Fibroblast of skin of right biceps (primary cell): ENCODE data around the gene FBP2.
"Not testable (repeated sequence)": the region's sequence is repeated elsewhere in the genome, so short reads cannot be mapped to it uniquely, and the experiment has no call there.

Experiments
- DNase-seq: peaks from one replicate; pipeline ENCODE4 v3.0.0-alpha.2; 2013

Gene FBP2

DNA sequence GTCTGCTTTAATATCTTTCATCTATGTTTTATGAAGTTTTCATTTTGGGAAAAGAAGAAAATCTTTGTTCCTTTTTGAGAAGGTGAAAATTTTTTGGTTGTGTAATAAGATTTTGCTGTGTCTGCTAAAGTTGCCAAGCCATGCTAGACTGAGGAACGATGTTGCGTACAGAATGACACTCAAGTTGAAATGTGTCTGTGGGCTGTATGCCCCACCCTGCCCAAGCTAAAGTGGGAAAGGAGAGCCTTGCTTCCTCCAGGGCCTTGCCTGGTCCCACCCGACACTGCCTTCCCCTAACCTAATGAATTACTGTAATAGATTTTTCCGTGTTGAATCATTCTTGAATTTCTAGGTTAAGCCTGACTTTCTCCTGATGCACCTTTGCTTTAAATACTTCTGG is 36.2 kb downstream of the FBP2 start:
- DNase-seq: no peak

DNA sequence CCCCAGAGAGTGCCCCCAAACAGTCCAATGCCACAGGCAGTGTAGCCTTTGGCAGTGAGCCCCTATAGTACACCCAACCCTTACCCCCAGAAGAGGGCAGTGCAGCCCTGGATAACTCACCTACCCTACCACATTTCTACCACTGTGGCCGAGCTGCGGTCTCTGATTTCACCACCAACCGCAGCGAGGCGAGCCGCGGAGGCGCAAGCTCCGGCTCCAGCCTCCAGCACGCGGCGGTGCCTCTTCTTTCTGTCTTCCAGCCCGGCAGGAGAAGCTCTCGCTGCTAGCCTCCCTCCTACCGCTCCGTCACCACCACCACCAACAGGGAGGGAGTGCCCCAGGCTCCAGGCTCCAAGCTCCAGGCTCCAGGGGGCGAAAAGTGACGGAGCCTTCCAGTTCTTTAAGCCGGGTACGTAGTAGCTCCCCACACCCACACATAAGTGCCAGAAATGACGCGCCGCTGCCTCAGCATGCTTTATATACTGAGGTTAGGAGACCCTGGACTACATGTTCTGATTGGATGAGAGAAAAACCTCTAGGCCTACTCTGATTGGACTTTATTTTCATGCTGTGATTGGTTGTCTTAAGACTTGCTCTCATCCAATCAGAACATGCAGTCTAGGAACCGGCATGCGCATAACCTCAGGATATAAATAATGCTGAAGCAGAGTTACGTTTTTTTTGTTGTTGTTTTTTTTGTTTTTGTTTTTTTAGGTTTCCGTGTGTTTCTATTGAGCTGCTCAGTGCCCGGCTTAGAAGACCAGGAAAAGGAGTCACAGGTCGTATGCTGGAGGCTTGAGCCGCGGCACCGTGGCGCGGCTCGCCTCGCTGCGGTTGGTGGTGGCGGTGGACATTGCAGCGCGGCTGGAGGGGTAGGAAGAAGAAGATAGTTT is 38.9 kb downstream of the FBP2 start, which contains the start of gene PCAT7:
PCAT7 (plus strand) TSS at position 645 of the 893 bp plus-strand sequence.
- DNase-seq: peak; percentile 67

DNA sequence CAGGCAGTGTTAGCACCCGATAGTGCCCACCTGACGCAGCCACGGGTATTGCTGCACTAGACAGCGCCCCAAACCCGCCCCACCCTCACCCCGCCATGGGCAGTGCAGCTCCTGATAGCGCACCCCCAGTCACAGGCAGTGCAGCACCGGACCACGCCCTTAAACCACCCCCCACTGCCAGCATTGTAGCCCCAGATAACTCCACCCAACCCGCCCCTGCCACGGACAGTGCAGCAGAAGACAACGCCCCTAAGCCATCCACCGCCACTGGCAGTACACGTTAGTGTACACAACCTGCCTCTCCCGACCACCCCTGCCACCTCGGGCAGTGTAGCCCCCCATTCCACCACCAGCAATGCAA is 39.6 kb downstream of the FBP2 start:
- no peak for DNase-seq

DNA sequence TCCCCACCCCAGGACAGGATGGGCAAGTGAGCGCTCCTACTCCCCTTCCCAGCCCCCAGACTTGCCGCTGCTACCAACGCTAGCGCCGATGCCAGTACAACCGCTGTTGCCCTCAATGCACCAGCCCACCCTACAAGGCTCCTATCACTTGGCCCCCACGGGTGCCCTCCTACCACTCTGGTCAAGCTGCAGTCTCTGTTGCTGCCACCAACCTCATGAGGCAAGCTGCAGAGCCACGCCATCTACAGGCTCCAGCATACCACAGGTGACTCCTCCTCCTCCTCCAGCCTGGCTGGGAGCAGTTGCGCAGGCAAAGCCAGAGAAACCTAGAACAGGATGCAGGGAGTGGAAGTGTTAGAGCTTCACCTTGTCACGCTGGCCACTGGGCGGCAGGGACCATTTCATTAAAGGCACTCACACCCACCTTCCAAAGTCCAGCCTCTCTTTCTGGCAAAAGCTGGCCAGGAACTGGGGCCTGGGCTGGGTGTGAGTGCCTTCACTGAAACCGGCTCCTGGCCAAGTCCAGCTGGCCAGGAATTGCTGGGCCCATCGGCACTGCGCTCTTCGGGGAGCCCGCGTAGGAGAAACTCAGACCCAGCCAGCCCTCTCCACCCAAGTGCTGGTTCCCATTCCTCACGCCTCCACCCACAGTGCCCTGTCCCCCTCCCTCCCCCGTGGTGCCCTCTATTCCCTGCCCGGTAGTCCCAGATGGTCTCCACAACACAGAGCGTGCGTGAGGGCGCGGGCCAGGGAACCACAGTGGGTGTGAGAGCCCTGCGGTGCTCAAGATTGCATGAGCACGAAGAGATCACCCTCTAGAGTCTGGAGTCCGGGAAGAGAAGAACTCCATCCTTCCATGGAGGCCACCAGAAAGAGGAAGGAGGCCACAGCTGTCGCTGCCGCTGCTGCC is 40.3 kb downstream of the FBP2 start:
- DNase-seq: no peak

DNA sequence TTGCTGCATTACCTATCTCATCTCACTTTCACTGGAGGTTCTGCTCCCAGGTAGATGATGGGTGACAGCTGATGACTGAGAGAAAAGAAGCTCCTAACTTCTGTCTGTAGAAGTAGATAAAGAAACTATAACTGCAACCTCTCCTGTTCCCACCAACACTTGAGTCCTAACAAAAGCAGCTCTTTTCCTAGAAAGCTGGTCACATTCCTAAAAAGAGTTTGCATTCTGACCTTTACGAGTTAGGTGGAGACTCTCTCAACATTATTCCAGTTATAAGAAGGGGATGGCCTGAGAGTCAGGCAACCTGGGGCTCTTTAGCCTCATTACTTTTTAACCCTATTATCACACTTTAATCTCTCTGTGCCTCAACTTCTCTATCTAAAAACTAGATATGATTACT is 47.7 kb downstream of the FBP2 start:
- DNase-seq: no peak

DNA sequence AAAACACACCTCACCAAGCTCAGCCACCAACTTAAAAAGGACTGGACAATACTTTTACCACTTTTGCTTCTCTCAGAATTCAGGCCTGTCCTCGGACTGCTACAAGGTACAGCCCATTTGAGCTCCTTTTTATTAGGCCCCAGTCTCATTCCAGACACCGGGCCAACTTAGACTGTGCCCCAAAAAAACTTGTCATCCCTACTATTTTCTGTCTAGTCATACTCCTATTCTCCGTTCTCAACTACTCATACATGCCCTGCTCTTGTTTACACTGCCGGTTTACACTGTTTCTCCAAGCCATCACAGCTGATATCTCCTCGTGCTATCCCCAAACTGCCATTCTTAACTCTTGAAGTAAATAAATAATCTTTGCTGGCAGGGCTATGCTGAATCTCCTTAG is 49.3 kb downstream of the FBP2 start:
- not testable (repeated sequence) for DNase-seq

DNA sequence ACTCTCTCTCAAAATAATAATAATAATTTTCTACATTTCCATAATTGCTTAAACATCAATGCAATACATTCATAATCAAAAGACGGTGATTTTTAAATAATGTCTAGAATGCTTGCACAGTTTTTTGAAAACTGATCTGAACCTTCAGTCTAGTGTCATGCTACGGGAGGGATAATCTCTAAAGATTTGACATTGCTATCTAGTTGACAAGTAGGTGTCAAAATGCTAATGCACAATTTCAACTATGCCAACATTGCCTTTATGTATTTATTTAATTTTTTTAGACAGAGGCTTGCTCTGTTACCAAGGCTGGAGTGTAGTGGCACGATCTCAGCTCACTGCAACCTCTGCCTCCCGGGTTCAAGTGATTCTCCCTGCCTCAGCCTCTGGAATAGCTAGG is 54.7 kb downstream of the FBP2 start:
- no peak for DNase-seq

DNA sequence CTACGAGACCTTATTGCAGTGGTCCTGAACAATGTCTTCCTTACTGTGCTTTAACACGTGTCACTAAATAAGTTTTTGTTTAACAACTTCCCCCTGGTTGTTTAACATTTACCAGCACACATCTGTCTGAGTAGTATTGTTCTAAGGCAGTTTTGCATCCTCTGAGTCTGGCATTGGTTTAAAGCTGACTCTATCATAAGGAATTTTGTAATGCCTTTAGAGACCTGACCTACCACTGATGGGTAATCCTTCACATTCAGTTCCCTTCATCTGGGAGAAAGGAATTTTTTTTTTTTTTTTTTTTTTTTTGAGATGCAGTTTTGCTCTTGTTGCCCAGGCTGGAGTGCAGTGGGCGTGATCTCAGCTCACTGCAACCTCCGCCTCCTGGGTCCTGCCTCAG is 58.7 kb downstream of the FBP2 start:
- peak; percentile 64 for DNase-seq

DNA sequence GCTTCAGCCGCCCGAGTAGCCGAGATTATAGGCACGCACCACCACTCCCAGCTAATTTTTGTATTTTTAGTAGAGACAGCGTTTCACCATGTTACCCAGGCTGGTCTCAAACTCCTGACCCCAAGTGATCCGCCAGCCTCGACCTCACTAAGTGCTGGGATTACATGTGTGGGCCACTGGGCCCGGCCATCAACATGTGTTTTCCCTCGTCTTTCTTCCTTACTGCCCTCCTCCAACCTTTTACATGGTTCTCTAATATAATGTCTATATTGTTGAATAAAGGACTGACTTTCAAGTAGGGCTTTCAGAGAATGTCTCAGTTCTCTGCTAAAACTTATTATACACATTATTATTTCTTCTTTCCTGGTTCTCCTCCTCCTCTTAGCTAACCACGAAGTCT is 60.0 kb downstream of the FBP2 start:
- no peak for DNase-seq

DNA sequence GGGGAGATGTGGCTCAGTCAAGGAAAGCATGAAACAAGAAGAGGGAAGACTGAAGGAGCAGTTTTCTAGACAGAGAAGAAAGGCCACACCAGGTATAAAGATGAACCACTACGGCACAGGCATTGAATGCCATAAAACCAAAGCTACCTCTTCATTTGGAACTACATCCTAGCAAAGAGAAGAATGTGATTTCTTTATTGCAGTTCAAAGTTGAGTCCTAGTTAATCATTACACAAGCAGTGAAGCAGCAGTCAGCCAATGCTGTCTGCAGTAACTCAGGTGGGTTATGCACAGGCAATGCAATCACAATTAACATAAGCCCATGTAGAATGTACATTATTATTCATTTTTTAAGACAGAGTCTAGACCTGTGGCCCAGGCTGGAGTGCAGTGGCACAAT is 60.5 kb downstream of the FBP2 start:
- DNase-seq: no peak

DNA sequence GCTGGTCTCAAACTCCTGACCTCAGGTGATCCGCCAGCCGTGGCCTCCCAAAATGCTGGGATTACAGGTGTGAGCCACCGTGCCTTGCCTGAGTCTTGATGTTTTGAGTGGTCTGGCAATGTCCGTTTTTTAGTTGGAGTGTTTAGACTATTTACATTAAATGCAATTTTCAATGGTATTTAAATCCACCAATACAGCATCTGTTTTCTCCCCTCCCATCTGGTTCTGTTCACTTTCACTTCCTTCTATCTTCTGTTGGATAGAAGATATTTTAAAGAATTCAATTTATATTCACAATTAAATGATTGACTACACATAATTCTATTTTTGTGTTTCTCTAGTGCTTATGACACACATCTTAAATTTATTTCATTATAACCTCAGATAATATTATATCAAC is 64.7 kb downstream of the FBP2 start:
- no peak for DNase-seq

DNA sequence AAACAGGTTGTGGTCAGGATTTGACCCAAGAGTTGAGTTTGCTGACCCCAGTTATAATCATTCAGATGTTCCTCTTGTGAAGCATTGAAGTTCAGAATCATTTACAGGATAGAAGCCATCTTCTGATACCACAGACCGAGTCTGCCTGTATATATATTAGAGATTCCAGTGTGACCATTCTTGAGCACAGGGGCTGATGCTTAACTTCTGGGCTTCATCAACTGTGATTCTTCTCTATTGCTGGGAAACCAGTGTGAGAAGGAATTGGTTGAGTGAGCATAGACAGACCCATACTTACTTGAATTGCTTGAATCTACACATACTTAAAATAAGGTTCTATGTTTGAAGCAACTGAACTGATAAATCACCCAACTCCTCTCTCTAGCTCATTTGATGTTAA is 66.7 kb downstream of the FBP2 start:
- no peak for DNase-seq

DNA sequence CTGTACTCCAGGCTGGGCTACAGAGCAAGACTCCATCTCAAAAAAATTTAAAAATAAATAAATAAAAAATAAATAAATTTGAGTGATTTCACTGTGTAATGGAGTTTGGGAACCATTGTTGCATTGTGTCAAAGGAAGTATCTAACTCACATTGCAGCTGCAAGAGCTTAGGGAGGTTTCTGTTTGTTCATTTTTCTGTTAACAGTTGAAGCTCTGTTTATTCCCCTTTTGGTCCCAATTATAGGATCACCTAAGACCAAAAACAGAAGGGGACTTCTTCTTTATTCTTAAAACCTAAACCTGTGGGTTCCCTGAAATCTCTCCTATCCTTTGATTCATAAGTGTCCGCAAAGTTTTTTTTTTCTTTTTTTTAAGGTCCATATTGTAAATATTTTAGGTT is 67.4 kb downstream of the FBP2 start:
- no peak for DNase-seq

DNA sequence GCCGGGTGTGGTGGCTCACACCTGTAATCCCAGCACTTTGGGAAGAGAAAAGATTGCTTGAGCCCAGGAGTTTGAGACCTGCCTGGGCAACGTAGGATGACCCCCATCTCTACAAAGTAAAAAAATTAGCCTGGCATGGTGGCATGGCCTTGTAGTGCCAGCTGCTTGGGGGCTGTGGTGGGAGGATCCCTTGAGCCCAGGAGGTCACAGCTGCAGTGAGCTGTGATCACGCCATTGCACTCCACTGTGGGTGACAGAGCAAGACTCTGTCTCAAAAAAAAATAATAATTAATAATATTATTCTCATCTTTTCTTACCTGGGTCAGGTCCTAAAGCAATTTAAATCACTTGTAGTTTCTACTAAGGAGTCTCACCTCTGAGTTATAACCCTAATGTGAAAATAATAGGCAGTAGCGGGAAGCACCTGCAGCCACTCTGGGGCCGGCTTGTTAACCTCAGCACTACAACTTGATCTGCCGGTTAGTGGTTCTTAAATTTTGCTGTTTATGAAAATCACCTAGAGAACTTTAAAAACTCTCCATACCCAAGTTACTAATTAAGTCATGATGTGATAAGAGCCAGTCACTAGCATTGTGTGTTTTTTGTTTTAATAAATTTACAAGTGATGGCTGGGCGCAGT is 68.1 kb downstream of the FBP2 start:
- no peak for DNase-seq

DNA sequence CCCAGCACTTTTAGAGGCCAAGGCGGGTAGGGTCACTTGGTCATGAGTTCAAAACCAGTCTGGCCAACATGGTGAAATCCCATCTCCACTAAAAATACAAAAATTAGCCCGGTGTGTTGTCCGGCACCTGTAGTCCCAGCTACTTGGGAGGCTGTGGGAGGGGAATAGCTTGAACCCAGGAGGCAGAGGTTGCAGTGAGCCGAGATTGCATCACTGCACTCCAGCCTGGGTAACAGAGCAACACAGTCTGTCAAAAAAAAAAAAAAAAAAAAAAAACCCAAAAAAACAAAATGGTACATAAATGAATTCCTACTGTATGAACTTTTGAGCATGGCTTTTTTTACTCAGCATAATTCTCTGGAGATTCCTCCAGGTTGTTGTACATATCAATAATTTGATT is 76.4 kb downstream of the FBP2 start:
- no peak for DNase-seq

DNA sequence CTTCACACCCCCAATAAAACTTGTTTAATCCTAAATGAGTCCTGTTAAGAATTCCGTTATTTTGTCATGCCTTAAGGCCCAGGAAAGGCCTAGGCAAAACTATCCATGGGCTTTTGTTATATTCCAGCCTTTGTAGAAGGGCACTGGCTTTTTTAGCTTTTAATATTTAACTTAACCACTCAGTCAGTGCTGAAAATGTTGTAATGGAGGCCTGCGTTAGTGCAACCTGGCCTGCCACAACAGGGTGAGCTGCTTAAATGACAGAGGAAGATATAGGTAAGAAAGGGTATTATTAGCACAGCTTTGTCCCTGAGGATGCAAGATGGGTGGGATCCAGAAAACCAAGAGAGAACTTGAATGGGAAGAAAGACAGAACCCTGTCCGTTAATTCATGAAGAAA is 78.9 kb downstream of the FBP2 start:
- no peak for DNase-seq

DNA sequence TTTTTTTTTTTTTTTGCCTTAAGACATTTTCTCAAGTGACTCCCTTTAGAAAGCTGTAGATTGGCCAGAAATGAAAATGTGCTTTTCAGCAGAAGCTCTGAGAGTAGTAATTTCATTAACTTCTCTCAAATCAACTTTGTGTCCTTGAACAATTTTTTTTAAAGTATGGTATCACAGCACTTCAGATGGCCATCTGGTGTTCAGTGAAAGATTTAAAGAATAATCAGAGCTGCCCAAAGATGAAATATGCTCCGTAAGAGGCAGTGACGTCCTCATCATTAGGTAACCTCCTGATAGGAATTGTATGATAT is 81.7 kb downstream of the FBP2 start:
- DNase-seq: no peak

DNA sequence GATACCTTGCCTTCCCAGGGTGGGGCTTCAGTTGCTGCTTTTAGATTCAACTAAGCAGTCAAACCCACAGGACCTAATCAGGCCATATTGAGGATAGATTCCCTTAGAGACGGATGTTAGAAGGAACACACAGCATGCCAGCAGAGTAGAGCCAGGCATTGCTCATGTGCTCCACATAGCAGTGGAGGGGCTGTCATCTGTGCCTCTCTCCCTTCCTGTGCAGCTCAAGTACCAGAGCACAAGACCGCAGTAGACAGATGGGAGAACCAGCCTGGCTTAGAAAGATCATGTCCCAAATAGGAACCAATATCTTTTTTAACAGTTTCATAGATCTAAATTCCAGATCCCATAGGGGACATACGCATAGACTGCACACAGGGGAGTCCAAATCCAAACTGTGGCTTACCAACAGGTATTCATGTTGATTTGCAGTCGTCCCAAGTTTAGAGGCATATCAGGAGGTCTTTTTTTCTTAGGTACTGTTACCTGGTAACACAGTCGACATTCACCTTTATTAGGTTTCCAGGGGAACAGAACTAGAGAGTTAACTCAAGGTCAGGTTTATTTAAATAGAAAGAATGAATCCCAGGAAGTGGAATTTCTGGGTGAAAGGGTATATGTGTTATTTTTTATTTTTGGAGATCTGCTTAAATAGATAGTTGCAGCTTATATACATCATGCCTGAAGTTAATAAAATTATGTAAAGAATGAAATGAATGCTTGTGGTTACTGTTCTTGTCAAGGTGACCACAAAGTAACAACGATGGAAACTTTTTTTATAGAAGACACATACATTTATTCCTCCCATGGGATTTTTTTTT is 82.3 kb downstream of the FBP2 start:
- peak; percentile 73 for DNase-seq
